ENCODE measurements around the gene PIEZO2.
"Not testable (repeated sequence)": the region's sequence is repeated elsewhere in the genome, so short reads cannot be mapped to it uniquely, and the experiment has no call there.

PIEZO2 gene

GRCh38 chr18:10847907-10848306 lies 301.5 kb downstream of the PIEZO2 start (continued):
- no peak for TF ChIP-seq ZNF266 (tag by site-specific recombination; IDR thresholded peaks at IDR 0.05; ENCODE audit: low read depth)
- no peak for TF ChIP-seq KLF1 (tag by site-specific recombination; IDR thresholded peaks at IDR 0.05)
- TF ChIP-seq ZNF549 (tag by site-specific recombination; IDR thresholded peaks at IDR 0.05) = no peak
- TF ChIP-seq ZNF521 (tag by site-specific recombination; IDR thresholded peaks at IDR 0.05) = no peak
- TF ChIP-seq ZNF654 (tag by site-specific recombination; IDR thresholded peaks at IDR 0.05; ENCODE audit: low read depth) = no peak

GRCh38 chr18:10847408-10847790 lies 302.0 kb downstream of the PIEZO2 start:
- Histone ChIP-seq H3K4me1 (ENCODE audit: control insufficient read depth, insufficient read depth, low read length) (0 out of 2 replicates have a peak, but pooled peaks cover 4% of the 10 kb centered on the region), H3K4me3 (ENCODE audit: low read depth, low read length) (no peak overlapping the region), H3K36me3 (ENCODE audit: control insufficient read depth in 2 of 2, insufficient read depth in 1 of 2, low read length in 2 of 2) (no peaks in the 10 kb centered on the region), H3K27ac (ENCODE audit: extremely low read depth, low read depth, low read length) (no peak overlapping the region), H3K9me3 (ENCODE audit: control insufficient read depth, insufficient read depth, low read depth, low read length) (no peaks in the 10 kb centered on the region)
- TF ChIP-seq PATZ1 (tag by site-specific recombination; IDR thresholded peaks at IDR 0.05) = no peak
- no peak for TF ChIP-seq ZNF580 (tag by site-specific recombination; IDR thresholded peaks at IDR 0.05)
- TF ChIP-seq MEIS1 (CRISPR knock-in tag; IDR thresholded peaks at IDR 0.05; ENCODE audit: borderline replicate concordance) = no peak
- POLR2A ChIA-PET = no interaction called here
- CTCF ChIA-PET = interaction anchor here (1.0 kb wide), 1 partner anchor 269 kb away, joined by 3 read pairs; no protein-coding TSS in a partner anchor

GRCh38 chr18:10846657-10847407 lies 302.5 kb downstream of the PIEZO2 start:
- ChIA-PET CTCF (interaction anchor here (0.6 to 1.0 kb wide), 2 partner anchors 269 to 875 kb away, joined by 3 read pairs; no protein-coding TSS in a partner anchor), POLR2A (no interaction called here)
- H3K9me3 ChIP-seq (ENCODE audit: control insufficient read depth, insufficient read depth, low read depth, low read length) = no peaks in the 10 kb centered on the region
- H3K4me1 ChIP-seq (ENCODE audit: control insufficient read depth, insufficient read depth, low read length) = no peaks in the 10 kb centered on the region
- no peak overlapping the region for H3K27ac ChIP-seq (ENCODE audit: extremely low read depth, low read depth, low read length)
- TF ChIP-seq ZNF10 (tag by site-specific recombination; IDR thresholded peaks at IDR 0.05) (no peak), ZBTB7A (tag by site-specific recombination; IDR thresholded peaks at IDR 0.05; ENCODE audit: low read depth) (no peak), SP2 (tag by site-specific recombination; IDR thresholded peaks at IDR 0.05) (no peak), PRDM1 (tag by site-specific recombination; IDR thresholded peaks at IDR 0.05) (no peak), ZNF830 (tag by site-specific recombination; IDR thresholded peaks at IDR 0.05; ENCODE audit: low read depth) (no peak), ZNF146 (tag by site-specific recombination; IDR thresholded peaks at IDR 0.05) (no peak), ZNF23 (tag by site-specific recombination; IDR thresholded peaks at IDR 0.05; ENCODE audit: borderline replicate concordance) (no peak), ZBTB48 (tag by site-specific recombination; IDR thresholded peaks at IDR 0.05) (no peak), ZNF335 (tag by site-specific recombination; conservative IDR thresholded peaks at IDR 0.05) (no peak)
- H3K4me3 ChIP-seq (ENCODE audit: low read depth, low read length) = no peak overlapping the region
- no peaks in the 10 kb centered on the region for H3K36me3 ChIP-seq (ENCODE audit: control insufficient read depth in 2 of 2, insufficient read depth in 1 of 2, low read length in 2 of 2)

- H3K9me3 ChIP-seq (ENCODE audit: control insufficient read depth, insufficient read depth, low read depth, low read length); H3K4me1 ChIP-seq (ENCODE audit: control insufficient read depth, insufficient read depth, low read length); H3K4me3 ChIP-seq (ENCODE audit: low read depth, low read length); H3K27ac ChIP-seq (ENCODE audit: extremely low read depth, low read depth, low read length); H3K36me3 ChIP-seq (ENCODE audit: control insufficient read depth in 2 of 2, insufficient read depth in 1 of 2, low read length in 2 of 2); POLR2A ChIA-PET: not testable (repeated sequence)
- CTCF ChIA-PET = interaction anchor here (0.6 kb wide), 1 partner anchor 874 kb away, joined by 3 read pairs; no protein-coding TSS in a partner anchor
These were observed 303.3 kb downstream of the PIEZO2 start for GRCh38 chr18:10846035-10846434.
